ENCODE data around the gene KIF6.
A peak's percentile ranks its signal among the peaks of the same experiment; 100 is the strongest.

KIF6 gene

DNA sequence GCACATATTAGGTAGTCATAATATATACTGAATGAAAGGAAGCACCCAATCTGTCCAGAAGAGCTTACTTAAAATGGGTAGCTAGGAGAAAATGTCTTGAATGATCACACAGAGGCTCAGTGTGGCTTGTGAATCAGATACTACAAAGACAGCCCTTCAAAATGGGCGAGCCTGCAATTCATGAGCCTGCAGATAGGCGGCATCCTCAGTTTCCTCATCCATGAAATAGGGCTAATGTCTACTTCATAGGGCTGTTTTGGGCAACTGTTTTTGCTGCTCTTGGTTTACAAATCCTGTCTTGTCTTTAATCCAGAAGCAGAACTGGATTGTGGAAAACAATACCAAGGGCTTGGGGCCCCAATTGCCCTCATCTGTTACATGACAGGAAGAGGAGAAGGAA is 273.4 kb downstream of the KIF6 start:
- no peak for DNase-seq (ENCODE audit: low spot score)

DNA sequence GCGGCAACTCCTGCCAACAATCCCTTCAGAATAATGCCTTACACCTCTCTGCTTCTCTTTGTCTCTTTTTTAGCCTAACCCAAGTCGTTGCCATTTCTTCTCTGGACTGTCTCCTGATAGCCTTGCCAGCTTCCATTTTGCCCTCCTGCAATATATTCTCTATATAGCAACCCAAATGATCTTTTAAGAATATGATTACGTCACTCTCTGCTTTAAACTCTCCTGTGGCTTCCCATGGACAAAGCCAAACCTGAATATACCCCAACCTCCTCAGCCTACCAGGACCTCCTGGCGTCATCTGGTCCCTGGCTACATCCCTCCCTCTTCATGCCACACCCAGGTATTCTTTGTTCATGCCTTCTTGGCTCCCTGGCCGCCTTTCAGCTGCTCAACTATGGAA is 276.2 kb downstream of the KIF6 start:
- DNase-seq (ENCODE audit: low spot score) = no peak

DNA sequence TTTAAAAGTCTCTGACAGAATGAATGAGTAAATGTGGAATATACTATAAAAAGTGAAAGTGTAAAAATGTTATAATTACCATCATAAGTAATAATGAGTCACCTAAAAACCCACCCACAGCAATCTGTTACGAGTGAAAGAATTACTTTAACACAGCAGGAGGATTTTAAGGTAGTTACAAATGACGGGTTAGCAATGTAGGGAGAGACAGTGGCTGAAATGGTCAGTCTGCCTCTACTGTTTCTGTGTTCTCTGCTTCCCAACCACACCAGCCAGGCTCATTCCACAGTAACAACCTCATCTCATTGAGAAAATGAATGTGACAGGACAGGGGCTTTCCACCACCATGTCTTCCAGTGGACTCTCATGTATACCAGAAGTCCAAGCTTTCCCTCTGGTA is 278.3 kb downstream of the KIF6 start:
- DNase-seq (ENCODE audit: low spot score) = peak; percentile 22

DNA sequence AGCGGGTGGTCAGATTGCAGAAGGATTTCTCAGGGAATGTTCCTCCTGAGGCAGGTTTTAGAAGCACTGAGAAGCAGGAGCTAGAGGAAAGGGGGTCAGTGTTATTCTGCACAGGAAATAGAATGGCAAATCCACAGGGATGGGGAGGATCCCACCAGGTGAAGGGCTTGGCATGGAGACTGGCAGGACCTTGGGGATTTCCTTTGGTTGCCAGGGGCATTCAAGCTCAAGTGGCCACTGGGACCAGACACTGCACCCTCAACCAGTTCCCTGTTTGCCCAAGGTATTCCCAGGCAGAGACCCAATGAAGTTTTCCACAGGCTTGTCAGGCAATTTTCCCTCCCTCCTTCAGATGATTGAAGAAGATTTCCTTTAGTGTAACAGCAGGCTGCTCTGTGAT is 279.5 kb downstream of the KIF6 start:
- DNase-seq (ENCODE audit: low spot score) = no peak

DNA sequence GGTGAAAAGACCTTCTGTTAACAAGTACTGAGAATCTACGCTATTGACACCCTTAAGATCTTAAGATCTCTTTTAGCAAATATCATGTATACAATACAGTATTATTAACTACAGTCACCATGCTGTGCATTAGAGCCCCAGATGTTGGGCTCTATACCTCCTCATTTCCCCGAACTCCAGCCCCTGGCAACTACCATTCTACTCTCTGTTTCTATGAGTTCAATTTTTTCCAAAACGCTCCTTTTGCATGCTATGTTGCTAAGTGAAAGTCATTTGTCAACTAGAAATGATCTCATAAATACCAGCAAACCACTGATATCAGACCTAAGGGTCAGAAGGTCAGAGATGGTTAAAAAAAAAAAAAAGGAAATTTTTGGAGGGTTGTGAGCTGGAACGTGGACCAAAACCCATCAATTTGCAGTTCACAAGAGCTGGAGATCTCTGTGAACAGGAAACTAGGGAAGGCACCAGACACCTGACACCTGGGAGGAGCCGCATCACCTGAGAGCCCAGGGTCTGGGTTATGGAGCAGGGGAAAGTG is 280.7 kb downstream of the KIF6 start:
- no peak for DNase-seq (ENCODE audit: low spot score)

DNA sequence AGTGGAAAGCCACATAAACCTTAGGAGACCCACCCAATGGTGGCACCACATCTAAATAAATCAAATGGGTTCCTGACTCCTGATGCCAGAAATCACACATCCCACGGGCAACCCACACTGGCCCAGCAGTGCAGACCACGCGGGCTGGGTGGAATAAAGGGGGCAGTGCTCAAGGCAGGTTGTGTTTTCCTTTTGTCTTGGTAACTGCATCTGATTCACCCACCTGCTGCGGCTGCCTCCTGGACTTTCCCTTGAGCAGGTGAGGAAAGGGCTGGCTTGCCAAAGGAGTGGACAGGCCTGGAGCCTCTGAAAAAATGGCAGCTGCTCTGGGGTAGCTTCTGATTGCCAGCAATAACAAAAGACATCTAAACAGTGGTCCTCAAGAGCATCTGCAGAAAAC is 283.2 kb downstream of the KIF6 start:
- DNase-seq (ENCODE audit: low spot score) = no peak

DNA sequence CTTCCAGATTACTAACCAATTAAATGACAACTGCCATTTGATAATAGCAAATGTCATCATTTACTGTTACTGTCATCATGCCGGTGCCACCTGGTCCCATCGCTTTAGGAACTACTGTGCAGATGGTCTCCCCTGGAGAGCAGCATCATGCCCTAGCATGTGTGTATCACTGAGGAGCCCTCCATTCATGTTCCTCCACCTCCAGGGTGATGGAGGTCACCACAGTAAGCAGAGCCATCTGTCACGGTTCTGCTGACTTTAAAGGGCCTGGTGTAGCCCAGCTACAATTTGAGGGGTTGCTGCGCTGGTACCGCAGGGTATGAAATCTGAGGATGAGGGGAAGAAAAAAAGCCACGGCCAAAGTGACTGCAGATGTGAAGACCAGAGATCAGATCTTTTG is 283.9 kb downstream of the KIF6 start:
- no peak for DNase-seq (ENCODE audit: low spot score)

DNA sequence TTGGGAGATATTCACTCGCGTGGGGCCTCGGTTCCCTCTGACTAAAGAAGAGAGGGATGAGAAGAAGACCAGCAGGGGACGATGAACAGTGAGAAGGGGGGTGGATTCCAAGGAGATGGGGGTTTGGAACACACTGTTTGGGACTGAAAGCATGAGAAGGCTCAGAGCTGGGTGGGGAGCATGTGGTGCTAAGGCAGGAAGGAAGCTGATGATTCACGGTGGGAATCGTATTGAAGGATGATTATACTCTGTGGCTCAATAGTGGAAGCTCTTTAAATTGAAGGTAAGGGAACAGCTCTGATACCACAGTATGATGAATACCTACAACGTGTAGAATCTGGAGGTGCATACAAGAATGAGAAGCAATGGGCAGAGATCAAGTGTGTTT is 285.2 kb downstream of the KIF6 start:
- peak; percentile 25 for DNase-seq (ENCODE audit: low spot score)

DNA sequence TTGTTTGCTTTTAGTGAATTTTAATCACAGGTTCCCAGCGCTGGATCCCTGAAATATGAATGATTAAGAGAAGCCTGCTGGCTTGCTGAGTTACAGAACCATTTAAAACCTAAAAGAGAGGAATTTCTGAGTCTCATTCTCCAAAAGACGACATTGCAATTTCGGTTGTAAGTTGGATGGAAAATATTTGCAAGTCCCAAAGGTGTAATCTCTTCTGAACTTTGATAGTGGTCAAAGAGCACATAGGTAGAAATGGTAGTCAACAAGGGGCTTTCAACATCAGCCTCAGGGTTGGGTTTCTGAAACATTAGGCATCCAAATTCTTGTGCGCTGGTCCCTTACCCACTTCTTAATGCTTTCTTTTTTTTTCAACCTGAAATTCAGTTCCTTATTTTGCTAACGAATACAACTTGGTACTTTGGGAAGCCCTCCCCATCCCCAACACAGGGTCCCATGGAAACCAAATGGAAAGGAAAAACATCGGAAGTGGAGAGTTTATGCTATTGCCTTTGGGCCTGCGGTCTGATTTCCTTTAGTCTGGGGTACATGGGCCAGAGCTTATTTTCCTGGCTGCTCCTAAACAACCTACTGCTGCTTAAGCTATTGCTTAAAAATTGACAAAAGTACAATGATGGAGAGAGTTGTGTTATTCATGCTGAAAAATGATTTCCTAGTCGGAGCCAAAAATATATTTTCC is 285.7 kb downstream of the KIF6 start:
- DNase-seq (ENCODE audit: low spot score) = no peak

DNA sequence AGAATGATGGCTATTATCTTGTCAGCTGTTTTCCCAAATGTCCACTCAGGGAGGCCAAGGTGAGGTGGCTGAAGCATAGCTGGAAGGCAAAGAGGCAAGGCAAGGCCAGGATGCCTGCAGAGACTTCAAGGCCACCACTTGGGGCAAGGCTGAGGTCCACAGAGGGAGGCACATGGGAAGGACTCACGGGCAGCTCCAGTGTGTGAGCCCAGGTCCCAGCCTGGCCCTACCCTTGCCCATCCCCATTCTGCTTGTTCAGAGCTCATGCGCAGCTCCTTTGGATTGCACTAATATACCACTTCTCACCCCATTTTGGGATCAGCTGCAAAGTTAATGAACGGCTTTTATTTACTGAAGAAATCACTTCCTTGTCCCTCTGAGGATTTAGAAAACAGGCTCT is 291.6 kb downstream of the KIF6 start:
- DNase-seq (ENCODE audit: low spot score) = no peak

DNA sequence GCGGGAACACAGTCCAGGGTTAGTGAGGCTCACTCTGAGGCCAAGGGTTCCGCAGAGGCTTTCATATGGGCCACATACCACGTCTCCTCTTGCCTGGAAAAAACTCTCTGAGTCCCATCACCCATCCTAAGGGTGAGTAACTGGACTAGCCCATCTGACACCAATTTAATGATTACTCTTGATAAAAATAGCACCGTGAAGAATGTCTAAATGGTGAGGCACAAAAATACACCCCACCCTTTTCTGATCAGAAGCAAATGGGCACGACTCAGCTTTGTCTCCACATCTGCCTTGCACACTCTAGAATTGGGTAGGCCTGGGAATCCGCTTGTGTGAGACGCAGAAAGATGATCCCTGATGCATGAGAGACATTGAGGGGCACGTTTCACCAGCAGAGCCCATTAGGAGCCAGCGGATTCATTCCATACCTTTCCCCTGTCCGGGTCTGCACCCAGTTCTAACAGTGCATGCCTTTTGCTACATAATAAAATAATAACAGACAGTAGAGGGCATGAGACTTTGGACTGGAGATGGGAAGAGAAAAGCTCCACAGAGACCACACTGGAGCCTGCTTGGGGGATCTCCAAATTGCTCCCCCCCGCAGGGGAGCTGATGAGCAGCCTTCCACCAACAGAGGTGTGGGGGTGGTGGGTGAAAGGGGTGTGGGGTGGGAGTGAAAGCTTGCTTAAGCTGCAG is 292.7 kb downstream of the KIF6 start:
- peak; percentile 83 for DNase-seq (ENCODE audit: low spot score)

DNA sequence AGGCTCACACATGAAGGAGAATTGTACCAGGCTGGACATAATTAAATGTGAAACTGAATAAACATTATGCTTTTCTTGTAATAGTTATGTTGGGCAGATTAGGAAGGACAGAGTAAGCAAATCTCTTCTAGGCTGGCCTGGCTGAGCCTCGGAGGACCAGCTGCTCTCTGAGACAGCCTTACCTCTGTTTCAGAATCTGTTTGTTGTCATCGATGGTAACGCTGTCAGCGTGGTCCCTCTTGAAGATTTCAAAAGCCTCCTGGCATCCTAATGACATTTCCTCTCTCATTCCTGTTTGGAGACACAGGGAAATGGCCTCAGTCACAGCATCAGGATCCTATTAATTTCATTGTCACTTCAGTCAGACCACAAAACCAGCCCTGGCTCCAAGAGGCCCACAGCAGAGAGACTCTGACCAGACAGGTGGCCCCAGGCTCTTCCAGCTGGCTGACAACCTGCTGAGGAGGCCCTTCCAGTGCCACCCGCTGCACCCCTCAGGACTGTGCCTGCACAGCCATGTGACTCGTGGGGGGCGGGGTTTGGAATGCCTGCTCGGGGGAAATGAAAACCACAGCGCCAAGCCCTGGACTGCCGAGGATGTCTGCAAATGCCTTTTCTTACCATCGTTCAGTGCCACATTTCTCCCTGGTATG is 294.2 kb downstream of the KIF6 start:
- DNase-seq (ENCODE audit: low spot score) = peak; percentile 48

DNA sequence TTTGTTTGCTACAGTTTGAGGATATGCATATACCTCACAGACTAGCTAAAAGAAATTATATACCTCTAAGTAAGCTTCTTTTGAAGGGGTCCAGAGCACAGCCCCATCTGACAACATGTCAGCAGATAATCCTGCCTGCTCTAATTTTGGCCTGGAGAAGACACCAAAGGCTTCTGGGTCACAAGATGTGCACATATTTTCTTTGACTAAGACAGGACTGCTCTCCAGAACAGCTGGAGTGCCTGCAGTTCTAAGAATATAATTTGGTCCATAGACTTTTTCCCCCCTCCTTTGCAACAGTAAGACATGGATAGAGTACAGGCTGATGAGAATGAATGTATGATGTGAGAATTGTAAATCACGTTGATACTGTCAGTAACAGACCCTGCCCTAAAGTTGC is 294.8 kb downstream of the KIF6 start:
- no peak for DNase-seq (ENCODE audit: low spot score)

DNA sequence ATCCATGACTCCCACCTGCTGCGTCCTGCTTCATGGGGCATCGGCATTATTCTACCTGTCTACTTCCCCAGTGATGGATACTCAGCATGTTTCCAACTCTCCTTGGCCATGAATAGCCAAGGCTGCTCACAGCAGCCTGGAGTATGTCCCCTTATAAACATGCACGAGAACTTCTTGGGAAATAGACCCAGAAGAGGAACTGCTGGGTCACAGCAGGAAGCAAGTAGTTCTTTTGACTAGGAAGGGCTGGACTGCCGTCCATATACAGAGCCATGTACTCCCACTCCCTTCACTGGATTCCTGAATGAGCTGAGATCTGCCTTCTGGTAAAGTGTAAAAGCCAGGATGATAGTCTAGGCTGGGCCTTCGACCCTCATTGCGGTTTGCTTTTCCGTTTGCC is 296.4 kb downstream of the KIF6 start:
- DNase-seq (ENCODE audit: low spot score) = no peak

DNA sequence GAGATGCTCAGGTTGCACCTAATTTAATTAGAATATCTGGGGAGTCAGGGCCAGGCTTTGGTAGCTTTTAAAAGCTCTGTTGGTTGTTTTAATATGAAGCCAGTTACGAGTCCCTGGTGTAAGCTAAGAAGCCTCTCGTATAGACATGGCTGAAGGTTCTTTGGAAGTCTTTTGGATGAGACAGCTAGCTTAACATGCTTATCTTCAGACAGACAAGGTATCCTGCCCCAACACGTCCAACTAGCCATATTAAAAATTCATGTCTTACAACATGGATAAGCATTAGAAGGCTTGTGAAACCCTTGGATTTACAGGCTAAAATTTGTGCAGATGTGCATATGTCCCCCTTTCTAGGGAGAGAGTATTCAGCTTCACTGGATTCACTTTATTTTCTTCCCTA is 297.1 kb downstream of the KIF6 start:
- DNase-seq (ENCODE audit: low spot score) = no peak

DNA sequence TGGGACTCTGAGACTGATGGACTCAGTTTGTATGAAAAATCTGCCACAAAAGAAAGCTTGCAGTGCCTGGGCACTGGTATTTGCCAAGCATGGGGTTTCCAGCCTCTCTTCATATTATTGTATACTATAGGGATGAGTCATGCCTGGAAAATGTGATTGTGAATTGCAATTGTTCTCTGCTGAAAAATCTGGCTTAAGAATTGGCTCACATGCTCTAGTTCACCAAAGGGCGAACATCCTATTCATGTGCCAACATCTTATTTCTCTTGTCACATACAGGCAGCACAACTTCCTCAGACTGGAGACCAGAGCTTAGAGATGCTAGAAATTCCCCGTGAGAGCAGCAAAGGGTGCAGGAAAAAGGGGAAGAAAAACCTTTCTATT is 299.1 kb downstream of the KIF6 start:
- peak; percentile 79 for DNase-seq (ENCODE audit: low spot score)

DNA sequence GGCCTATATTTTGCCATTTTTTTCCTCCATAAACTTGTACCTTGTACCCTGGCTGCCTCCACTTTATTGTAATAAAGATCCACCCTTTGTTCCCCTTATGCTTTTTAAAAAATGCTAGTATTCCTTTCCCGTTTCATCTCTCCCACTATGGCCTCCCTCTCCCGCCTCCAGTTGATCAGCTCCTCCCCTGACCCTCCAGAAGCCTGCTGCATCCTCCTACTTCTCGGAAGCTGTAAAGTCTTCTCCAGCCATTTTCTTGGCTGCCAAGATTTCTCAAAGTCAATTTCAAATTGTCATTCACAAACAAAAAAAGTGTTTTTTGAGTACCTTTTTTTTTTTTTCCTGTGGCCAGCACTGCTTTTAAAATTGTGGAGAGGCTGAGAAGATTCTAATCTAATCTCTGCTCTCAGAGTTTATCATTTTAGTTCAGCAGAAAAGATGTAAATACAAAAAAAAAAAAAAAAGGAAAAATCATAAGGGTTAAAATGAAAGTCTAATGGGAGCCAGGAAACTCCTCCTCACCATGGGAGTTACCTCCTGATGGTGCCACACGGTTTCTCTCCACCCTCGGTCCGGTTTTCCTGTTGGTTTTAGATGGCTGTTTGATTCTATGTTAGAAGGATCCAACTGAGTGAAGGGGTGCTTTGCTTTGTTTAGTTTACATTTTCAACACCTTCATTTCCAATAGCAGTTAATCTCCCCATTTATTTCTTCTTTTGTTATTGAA is 299.7 kb downstream of the KIF6 start:
- DNase-seq (ENCODE audit: low spot score) = peak; percentile 40

DNA sequence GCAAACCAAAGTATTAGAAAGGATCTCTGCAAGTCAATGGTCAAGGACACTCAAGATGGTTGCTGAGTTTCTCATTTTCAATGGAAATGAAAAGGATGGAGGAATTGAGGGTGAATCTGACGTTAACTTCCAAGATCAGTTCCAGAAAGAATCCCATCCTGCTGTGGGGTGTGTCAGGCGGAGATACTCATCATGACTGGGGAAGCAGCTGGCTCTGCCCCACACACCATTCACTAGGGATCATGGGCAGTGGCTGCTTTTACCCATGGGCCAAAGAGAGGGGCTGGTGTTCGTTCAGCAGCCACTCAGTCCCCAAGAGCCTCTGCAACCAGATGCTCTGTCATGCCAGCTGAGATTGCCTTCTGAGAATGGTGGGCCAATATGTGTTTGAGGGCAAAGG is 300.4 kb downstream of the KIF6 start:
- DNase-seq (ENCODE audit: low spot score) = no peak

DNA sequence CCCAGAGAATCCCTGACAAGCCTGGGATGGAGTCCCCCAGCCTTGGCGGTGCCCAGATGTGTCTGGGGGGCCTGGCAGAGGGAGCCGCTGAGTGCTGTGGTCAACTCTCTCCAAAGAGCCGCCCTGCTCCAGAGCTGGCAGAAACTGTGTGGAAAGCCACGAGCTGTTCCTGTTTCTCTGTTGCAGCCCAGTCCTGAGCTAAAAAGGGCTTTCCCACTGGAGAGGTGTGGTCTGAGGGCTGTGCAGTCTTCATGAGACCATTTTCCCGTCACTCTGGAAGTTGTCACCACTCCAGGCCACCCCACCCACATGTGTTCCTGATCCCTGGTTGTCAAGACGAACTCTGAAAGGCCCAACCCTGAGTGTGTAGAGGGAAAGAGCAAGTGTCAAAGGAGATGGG is 303.0 kb downstream of the KIF6 start:
- DNase-seq (ENCODE audit: low spot score) = peak; percentile 56

DNA sequence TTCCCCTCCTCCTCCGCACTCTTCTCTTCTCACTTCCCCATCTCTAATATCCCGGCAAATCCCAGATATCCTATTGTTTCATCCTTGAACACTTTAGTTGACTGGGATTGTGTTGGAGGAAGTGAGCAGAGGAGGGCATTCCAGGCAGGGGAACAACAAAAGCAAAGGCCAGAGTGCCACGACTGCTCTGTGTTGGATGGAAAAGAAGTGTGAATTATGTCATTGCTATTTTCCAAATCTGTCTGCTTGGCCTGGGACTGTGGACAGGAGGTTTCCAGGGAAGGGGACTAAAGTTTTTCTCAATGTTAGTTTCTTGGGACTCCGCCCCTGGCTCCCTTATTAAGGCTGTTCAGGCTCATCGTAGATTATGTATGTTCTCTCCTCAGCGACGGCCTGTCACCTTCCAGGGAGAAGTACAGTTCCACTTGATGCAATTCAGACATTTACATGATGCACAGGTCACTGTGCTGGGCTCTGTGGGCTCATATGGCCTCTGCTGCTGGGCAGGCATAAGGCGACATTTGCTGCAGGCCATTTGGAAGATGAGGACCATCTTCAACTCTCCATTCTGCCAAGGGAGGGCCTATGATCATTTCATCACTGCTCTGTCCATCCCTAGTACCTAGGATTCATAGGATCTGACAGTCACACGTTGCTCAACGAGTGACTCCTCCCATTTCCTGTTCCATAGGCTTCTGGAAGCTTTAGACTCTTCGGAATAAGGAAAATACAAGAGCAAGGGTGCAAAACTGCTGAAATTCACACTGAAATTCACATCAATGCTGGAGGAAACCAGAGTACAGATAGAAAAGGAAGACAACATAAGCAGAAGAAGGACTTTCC is 303.6 kb downstream of the KIF6 start:
- peak; percentile 58 for DNase-seq (ENCODE audit: low spot score)

Measured in GM03348 (cell line).